Kidney tubule cell (primary cell): ENCODE measurements around the gene SMG9.

Experiments used
- DNase-seq: peaks from one replicate; pipeline ENCODE4 v3.0.0-alpha.2; 2018; ENCODE audit warnings: low spot score

SMG9 gene

GRCh38 chr19:43754503-43755255 is at the start of gene SMG9:
Gene SMG9 (minus strand): TSS chr19:43754962. CDS start chr19:43750741, 4,221 bp downstream.
- peak; percentile 97 for DNase-seq

GRCh38 chr19:43804432-43804831 is 49.7 kb upstream of the SMG9 start:
- DNase-seq = no peak

GRCh38 chr19:43802216-43802951 is 47.6 kb upstream of the SMG9 start, which contains the start of gene LYPD5:
Gene LYPD5 (minus strand): TSS chr19:43802447. CDS start chr19:43802380, 67 bp downstream.
- no peak for DNase-seq

- DNase-seq = peak; percentile 13
Measured at GRCh38 chr19:43799502-43800142, 44.9 kb upstream of the SMG9 start.

GRCh38 chr19:43798546-43799409 is 44.0 kb upstream of the SMG9 start:
- peak; percentile 75 for DNase-seq

GRCh38 chr19:43798026-43798545 is 43.3 kb upstream of the SMG9 start:
- no peak for DNase-seq

GRCh38 chr19:43797556-43797955 is 42.8 kb upstream of the SMG9 start:
- DNase-seq = no peak

- DNase-seq = no peak
Measured at GRCh38 chr19:43797118-43797517, 42.4 kb upstream of the SMG9 start.

- no peak for DNase-seq
Measured at GRCh38 chr19:43790587-43790986, 35.8 kb upstream of the SMG9 start.

GRCh38 chr19:43789029-43789428 is 34.3 kb upstream of the SMG9 start:
- DNase-seq = peak; percentile 34

GRCh38 chr19:43786665-43787064 is 31.9 kb upstream of the SMG9 start:
- no peak for DNase-seq

GRCh38 chr19:43784981-43785808 is 30.4 kb upstream of the SMG9 start:
- DNase-seq = peak; percentile 72

GRCh38 chr19:43784241-43784980 is 29.6 kb upstream of the SMG9 start:
- DNase-seq = peak; percentile 83

- DNase-seq = no peak
Measured at GRCh38 chr19:43783636-43784035, 28.9 kb upstream of the SMG9 start.

- no peak for DNase-seq
Measured at GRCh38 chr19:43782689-43783231, 28.0 kb upstream of the SMG9 start.

GRCh38 chr19:43782311-43782660 is 27.5 kb upstream of the SMG9 start:
- DNase-seq = no peak

GRCh38 chr19:43781630-43782310 is 27.0 kb upstream of the SMG9 start:
- no peak for DNase-seq

GRCh38 chr19:43780706-43781525 is 26.2 kb upstream of the SMG9 start, which contains the start of gene KCNN4:
Gene KCNN4 (minus strand): TSS chr19:43780973. CDS start chr19:43780861, 112 bp downstream.
- DNase-seq = peak; percentile 73
